GM19351 (cell line): ENCODE results near the gene FRMD4B.
"Not testable (repeated sequence)": the region's sequence is repeated elsewhere in the genome, so short reads cannot be mapped to it uniquely, and the experiment has no call there.

Experiments
- ATAC-seq: cut with Tn5 transposase; IDR thresholded peaks from one replicate; pipeline ENCODE4 v1.9.1; 2021; ENCODE audit warnings: mild to moderate bottlenecking, moderate library complexity; ENCODE audit not compliant: unreplicated experiment

FRMD4B gene

DNA sequence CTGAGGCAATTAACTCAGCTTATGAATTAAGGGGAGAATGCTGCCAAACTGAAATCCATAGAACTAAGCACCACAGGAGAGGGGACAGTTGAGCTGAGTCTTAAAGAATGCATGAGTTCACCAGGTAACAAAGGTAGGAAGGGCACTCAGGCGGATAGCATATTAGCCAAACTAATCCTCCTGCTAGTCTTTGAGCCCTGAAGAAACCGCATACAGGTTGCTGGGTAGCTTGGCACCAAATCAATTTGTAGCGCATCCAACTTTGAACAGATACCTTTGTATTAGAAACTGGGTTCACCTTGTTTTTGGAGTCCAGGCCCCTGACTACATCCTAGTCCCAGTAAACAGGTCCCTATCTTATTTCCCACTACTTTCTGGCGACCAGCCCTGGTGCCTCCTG lies 93.7 kb downstream of the FRMD4B start:
- no peak for ATAC-seq

DNA sequence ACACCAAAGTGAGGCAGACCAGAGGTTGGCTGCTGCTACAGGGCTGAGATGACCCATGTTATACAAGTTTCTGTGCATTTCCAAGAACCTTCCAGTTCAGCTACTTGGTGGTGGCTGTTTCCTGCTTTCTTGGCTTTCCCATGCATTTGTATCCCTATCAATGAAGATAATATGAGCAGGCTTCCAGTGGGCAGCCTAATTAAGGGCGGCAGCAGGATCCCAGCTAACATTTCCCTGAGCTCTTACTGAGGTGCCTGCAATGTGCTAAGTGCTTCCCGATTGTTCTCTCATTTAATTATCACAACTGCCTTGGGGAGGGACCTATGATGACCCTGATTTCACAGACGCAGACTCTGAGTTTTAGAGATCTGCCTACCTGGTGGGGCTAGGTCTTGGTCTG lies 95.5 kb downstream of the FRMD4B start:
- no peak for ATAC-seq

DNA sequence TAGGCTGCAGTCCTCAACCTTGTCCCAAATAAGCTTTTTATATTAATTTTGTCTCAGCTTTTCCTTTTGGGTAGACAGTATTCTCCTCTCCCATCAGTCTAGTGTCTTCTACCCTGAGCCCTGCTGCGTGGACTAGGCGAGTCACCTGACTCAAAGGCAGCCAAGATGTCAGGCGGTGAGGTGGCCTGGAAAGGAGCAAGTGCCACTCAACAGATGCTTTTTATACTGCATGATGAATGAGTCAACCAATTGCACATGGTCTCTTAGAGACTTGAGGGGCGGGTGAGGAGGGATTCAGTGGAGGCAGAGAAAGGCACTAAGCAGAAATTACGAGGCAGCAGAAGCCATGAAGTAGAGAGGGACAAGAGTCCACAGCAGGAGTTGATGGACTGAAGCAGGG lies 95.9 kb downstream of the FRMD4B start:
- no peak for ATAC-seq

DNA sequence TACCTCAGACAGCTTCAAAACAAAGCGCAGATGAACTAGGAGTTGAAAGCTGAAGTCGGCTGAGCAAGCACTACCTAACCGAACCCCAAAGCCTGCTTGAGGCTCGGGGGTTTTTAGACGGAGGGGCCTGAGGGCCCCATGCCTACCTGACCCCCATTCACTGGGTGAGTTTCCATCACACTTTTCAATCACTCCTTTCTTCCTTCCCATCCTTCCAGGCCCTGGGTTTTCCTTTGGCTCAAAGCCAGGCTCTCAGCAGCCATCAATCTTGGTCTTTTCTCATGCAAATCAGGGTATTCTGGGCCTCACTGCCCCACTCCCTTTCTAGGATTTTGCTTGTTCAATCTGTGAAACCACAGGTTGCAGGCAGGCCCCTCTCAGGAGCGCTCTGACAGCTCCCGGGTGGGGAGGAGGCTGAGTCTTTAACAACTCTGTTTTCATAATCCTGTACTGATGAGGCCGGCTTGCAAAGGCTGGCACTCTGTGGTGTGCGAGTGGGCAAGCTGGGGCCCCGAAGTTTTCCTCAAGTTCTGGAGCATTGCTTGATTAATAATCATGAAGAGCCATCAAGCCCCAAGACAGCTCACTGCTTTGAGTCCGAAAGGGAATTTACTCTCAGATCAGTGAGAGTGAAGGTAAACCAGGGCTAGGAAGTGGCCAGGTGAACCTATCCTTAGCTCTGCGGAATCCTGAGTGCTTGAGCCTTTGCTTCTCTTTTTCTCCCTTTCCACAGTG lies 97.6 kb downstream of the FRMD4B start:
- peak; percentile 96 for ATAC-seq

DNA sequence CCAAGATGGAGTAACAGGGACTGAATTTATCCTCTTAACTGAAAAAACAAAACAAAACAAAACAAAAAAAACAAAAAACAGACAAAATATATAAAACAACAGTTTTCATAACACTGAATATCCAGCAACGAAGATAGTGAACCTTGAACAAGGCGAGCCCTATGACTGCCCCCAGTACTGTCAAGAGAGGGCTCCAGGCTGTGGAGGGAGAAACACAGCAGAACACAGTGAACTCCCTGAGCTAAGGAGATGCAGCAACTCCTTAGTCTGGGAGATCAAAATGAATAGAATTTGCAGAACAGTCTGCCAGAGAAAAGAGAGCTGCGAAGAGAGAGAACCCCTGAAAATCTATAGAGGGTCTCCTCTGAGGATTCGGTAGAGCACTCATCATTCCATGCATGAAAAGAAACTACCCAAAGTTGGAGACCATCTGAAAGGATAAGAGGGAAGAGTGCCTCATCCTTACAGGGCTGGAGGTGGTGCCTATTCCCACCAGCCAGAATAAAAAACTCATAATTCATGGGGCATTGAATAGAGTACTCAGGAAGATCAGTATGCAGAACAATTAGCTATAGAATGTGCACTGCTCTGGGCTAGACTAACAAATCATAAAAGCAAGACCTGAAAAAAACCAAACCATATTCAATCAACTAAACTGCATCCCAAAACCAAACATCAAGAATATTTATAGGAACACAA lies 101.8 kb downstream of the FRMD4B start:
- ATAC-seq: no peak

DNA sequence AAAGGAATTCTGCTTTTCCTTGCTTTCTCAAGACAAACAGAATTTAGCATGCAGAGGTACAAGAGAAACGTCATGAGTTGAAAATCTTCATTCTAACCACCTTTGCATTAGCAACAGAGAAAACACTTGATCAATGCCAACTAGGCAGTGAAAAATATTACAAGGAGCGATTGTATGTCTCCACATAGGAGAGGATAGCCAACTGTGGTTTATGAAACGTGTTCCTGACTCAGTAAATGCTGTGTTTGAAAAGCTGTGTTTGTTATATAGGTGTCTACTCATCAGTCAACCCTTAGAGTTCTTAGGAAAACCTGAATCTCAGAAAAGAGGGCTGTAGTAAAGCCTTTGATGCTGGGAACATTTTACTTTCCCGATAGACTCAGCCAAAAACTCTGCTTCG lies 102.4 kb downstream of the FRMD4B start:
- ATAC-seq: no peak

DNA sequence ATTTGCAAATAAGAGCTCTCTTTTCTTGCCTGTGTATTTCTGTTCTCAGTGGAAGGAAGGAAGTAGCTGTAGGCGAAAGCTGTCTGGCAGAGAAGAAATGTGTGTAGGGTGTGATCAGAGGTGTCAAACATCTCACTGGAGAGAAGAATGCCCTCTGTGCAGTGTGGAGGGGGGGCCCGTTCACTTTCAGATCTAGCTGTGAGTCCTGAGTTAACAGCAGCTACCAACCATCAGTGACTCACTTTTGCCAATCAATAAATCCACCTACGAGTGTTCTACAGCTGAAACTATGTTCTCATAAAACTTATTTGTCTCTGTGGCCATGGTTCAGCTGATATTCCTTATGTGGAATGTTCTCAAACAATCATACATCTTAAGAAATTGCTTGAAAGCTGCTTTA lies 103.7 kb downstream of the FRMD4B start:
- ATAC-seq: peak; percentile 73

DNA sequence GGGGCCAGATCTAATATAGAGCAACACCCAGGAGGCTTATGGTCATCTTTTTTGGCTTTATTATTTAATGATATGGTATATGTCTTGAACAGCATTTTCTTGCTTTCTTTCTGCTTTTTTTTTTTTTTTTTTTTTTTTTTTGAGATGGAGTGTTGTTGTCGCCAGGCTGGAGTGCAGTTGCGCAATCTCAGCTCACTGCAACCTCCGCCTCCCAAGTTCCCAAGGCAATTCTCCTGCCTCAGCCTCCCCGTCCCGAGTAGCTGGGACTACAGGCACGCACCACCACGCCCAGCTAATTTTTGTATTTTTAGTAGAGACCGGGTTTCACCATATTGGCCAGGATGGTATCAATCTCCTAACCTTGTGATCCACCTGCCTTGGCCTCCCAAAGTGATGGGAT lies 108.5 kb downstream of the FRMD4B start:
- ATAC-seq: not testable (repeated sequence)

DNA sequence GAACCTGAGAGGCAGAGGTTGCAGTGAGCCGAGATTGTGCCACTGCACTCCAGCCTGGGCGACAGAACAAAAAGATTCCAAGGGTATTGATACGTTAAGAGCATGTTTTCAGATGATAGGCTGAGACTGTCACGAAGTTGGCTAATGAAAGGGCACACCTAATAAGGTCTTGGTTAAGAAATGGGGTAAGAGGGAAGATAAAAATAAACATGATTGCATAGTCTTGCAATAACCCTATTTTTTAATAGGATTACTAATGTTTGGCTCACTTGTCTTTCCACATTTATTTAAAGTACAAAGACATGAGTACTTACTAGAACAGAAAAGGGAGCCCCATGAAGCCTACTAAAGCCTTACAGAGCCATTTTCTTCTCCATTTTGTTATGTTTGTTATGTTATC lies 109.0 kb downstream of the FRMD4B start:
- no peak for ATAC-seq

DNA sequence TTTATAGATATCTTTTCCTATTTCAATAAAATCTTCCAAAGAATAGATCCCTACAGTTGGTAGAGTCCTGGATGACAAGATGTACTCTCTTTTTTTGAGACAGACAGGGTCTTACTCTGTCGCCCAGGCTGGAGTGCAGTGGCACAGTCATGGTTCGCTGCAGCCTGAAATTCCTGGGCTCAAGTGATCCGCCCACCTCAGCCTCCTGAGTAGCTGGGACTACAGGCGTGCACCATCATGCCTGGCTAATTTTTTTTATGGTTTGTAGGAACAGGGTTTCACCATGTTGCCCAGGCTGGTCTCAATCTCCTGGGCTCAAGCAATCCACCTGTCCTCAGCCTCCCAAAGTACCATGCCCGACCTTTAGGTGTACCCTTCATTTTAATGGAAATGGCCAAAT lies 109.7 kb downstream of the FRMD4B start:
- ATAC-seq: not testable (repeated sequence)

DNA sequence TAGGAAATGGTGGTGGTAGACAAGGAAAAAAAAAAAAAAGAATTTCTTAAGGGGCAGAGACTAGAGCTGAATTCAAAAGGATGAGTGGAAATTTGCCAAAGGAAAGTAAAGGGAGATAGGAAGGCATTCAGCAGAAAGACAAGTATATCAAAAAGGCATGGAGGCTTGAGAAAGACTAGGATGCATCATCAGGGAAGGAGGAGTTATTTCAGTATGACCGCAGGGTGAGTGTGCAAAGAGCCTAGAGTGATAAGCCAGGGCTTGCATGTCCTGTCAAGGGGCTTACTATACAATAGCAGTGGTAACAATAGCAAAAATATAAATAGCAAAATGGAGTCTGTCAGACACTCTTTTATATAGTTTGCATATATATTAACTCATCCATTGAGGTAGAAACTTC lies 112.0 kb downstream of the FRMD4B start:
- ATAC-seq: no peak

DNA sequence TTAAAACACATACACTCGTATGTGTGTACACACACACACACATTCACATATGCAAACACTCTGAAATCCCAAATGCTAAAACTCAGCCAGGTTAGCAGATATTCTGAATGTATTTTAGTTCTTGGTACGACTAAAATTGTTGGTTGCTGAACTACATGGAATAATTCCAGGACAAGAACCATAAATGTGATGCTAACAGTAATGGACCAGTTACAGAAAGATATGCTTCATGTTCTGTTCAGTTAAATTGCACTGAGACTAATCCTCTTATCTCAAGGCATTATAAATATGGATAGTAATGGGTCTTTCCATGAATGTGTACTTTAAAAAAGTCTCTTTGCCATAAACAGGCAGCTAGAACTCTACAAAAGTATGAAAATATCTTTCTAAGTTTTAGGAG lies 113.3 kb downstream of the FRMD4B start:
- ATAC-seq: no peak

DNA sequence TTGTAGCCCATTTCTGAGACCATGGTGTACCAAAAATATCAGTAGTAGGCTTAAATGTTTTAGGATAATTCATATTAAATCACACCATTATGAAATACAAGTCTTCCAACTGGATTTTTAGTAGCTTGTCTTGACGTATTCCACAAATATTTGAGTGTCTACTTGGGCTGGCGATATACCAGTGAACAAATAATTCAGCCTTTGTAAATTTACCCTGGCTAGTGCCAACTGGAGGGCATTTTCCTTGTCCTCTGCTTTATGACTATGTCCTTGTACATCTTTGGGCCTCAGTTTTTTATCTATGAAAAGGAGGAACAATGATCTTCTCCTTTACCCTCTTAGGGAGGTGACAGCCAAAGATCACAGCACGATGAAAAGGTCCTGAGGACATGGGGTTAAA lies 114.8 kb downstream of the FRMD4B start:
- no peak for ATAC-seq

DNA sequence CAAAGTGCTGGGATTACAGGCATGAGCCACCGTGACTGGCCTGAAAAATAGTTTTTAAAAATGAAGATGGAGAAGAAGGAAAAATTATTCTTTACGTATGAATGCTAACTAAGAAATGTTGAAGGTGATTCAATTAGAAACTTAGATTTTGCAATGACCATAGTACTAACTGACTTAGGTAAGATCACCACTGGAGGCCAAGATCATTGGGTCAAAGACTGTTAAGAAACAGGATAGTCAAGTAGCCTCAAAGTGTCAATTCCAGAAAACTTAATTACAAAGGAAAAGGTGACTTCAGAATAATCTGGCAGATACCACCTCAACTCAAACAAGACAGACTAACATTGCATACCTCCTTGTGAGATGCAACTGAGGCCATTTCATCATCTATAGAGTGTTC lies 119.3 kb downstream of the FRMD4B start:
- no peak for ATAC-seq

DNA sequence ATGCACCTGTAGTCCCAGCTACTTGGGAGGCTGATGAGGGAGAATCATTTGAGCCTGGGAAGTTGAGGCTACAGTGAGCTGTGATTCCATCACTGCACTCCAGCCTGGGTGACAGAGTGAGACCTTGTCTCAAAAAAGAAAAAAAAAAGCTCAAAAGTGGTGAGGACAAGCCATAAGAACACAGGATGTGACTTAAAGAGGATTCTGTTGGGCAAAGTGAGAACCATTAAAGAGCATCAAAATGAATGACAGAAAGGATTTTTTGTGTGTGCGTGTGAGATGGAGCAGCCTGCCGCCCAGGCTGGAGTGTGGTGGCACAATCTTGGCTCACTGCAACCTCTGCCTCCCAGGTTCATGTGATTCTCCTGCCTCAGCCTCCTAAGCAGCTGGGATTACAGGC lies 119.8 kb downstream of the FRMD4B start:
- not testable (repeated sequence) for ATAC-seq

DNA sequence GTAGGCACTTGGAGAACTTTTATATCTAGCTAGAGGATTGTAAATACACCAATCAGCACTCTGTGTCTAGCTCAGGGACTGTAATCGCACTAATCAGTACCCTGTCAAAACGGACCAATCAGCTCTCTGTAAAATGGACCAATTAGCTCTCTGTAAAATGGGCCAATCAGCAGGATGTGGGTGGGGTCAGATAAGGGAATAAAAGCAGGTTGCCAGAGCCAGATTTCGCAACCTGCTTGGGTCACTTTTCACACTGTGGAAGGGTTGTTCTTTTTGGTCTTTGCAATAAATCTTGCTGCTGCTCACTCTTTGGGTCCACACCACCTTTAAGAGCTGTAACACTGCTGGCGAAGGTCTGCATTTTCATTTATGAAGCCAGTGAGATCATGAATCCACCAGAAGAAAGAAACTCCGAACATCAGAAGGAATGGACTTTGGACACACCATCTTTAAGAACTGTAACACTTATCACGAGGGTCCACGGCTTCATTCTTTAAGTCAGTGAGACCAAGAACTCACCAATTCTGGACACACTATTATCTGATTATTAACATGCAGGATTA lies 125.0 kb downstream of the FRMD4B start:
- ATAC-seq: not testable (repeated sequence)

DNA sequence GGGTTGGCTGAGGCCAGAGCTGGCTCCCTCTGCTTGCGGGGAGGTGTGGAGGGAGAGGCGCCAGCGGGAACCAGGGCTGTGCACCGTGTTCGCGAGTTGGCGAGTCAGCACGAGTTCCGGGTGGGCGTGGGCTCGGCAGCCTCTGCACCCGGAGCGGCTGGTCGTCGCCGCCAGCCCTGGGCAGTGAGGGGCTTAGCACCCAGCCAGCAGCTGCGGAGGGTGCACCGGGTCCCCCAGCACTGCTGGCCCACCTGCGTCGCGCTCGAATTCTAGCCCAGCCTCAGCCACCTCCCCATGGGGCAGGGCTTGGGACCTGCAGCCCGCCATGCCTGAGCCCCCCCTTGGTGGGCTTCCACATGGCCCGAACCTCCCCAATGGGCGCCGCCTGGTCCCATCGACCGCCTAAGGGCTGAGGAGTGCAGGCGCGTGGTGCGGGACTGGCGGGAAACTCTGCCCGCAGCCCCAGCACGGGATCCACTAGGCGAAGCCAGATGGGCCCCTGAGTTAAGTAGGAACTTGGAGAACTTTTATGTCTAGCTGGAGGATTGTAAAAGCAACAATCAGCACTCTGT lies 125.6 kb downstream of the FRMD4B start:
- no peak for ATAC-seq

DNA sequence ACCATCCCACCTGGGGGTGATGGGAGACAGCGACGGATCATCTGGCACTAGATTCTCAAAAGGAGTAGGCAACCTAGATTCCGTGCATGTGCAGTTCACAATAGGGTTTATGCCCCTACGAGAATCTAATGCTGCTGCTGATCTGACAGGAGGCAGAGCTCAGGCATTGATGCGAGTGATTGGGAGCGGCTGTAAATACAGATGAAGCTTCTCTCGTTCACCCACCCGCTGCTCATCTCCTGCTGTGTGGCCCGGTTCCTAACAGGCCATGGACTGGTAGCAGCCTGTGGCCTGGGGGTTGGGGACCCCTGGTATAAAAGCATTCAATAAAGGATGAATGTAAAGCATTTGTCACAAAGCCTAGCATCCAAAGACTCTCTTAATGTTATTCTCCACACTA lies 126.8 kb downstream of the FRMD4B start:
- no peak for ATAC-seq

DNA sequence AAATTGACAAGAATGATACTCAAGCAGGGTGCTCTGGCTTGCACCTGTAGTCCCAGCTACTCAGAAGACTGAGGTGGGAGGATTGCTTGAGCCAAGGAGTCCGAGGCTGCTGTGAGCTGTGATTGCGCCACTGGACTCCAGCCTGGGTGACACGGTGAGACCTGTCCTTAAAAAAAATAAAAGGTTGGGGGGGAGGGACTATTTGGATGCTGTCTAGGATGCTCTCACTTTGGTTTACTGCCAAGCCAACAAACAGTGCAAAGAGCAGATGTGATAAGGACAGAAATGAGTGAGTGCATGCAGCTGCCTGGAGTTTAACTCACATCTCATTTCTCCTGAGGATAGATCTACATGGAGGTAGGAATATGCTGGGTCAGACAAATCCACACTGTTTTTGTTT lies 130.0 kb downstream of the FRMD4B start:
- ATAC-seq: no peak

DNA sequence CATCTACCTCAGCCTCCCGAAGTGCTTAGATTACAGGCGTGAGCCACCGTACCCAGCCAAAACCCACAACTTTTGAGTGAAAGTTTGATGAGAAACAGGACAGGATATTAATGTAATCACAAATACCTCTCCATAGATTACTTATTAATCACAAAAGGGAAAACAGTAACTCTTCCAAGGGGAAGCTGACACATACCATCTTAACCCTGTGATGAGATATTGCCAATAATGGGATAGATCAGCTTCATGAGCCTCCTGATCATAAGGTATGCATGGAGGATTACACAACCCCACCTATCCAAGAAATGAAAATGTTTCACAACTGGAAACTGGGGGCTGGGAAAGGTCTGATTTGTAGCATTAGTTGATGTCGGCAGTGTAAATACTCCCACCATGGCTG lies 131.5 kb downstream of the FRMD4B start:
- no peak for ATAC-seq

DNA sequence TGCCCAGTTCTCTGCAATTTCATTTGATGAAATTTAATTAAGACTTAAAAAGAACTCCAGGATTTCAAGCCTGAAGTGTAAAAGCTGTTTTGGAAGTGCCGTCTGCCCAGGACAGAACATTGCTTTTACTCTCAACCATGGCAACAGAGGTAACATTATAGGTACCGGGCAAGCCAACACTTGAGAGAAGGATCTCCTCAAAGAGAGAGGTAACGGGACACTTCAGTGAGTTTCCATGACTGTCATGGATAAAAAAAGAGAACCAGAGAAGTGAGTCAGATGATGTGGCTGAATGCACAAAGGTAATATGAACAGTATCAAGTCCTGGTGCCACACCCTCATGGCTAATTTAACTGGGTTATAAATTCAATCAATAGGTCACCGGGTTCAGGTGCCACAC lies 133.3 kb downstream of the FRMD4B start:
- no peak for ATAC-seq

DNA sequence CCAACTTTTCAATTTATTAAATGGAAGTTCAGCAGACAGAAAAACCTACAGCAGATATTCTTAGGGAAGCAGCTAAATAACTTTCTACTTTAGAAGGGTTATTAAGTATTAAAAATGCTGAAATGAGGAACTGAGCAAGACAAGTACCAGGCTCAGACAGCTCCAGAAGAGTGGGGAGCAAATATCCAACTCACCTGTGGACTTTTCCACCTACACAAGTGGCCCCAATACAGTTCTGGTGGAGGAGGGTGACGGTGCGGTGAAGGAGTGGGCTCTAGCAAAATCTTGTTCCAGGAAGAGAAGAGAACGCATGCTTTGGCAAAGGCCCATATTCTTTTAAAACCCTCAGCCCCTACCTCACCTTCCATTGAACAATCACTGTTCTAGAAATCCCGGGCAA lies 133.7 kb downstream of the FRMD4B start:
- ATAC-seq: no peak
